Measurements from ENCODE around the gene ZFPM1.

ZFPM1 gene

DNA sequence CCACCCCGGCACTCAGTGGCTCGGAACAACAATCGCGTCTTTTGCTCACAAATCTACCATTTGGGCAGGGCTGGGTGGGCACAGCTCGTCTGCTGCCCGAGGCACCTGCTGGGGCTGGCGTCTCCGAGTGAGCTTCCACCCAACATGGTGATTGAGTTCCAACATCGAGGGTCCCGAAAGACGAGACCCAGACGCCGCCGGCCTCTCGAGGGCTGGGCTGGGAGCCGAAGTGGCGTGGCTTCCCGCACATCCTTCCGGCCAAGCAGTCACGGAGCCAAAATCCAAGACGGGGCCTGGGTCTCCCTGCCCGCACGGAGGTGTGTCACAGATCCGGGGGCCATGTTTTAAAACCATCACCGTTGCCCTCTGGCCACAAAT lies 7.5 kb upstream of the ZFPM1 start:
- Histone ChIP-seq H3K4ac (ENCODE audit: low read depth, low read length) (no peak overlapping the region), H3K23ac (ENCODE audit: low read length) (no peak overlapping the region), H3K4me2 (ENCODE audit: low read length) (no peak overlapping the region), H2BK5ac (ENCODE audit: low read depth, low read length, poor library complexity) (no peak overlapping the region), H3K79me2 (ENCODE audit: control insufficient read depth, insufficient read depth, low read length, poor library complexity) (no peaks in the 10 kb centered on the region), H2BK120ac (ENCODE audit: insufficient read depth, low read length, poor library complexity) (no peak overlapping the region), H3K4me1 (ENCODE audit: control insufficient read depth in 1 of 2, insufficient read depth in 2 of 2, low read length in 2 of 2) (no peaks in the 10 kb centered on the region), H3K36me3 (ENCODE audit: control insufficient read depth in 1 of 2, insufficient read depth in 2 of 2, low read length in 2 of 2) (no peaks in the 10 kb centered on the region), H3K18ac (ENCODE audit: low read length) (no peak overlapping the region), H4K8ac (ENCODE audit: low read depth, low read length) (no peak overlapping the region), H3K9me3 (ENCODE audit: insufficient read depth, low read depth, low read length) (peaks cover 4% of the 10 kb centered on the region), H3K27ac (ENCODE audit: low read depth, low read length) (no peak overlapping the region), H2AK5ac (ENCODE audit: low read length) (no peak overlapping the region), H3K79me1 (ENCODE audit: low read length) (no peaks in the 10 kb centered on the region), H3K27me3 (ENCODE audit: insufficient read depth, low read length) (no peaks in the 10 kb centered on the region), H2BK12ac (ENCODE audit: low read length) (no peak overlapping the region), H3K9ac (ENCODE audit: low read length) (no peak overlapping the region), H3K4me3 (ENCODE audit: low read depth, low read length) (no peak overlapping the region), H4K12ac (ENCODE audit: low read depth, low read length) (no peak overlapping the region), H2AFZ (ENCODE audit: insufficient read depth, low read length, poor library complexity) (no peak overlapping the region), H3K14ac (ENCODE audit: low read length) (no peak overlapping the region), H4K91ac (ENCODE audit: low read depth, low read length) (no peak overlapping the region)
- WGBS (ENCODE audit: extremely low coverage, insufficient coverage, insufficient read length) = no CpG with 5 or more reads among the region's 25 CpGs
- DNase-seq = no peak

DNA sequence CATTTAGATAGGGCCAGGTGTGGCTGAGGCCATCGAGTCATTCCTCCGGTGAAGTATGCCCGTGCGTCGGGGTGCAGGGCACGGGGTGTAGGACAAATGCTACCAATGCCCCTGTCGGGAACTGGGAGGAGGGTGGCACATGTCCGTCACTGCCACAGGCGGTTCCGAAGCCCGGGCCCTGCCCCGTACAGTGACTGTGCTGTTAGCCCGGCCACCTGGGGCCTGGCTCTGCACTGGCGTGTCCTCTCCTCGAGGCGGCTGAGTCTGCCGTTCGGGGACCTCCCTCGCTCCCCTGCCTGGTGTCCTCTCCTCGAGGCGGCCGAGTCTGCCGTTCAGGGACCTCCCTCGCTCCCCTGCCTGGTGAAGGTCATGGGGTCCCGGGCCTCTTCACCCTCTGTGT lies 7.0 kb upstream of the ZFPM1 start:
- no peak overlapping the region for H4K8ac ChIP-seq (ENCODE audit: low read depth, low read length)
- no CpG with 5 or more reads among the region's 25 CpGs for WGBS (ENCODE audit: extremely low coverage, insufficient coverage, insufficient read length)

DNA sequence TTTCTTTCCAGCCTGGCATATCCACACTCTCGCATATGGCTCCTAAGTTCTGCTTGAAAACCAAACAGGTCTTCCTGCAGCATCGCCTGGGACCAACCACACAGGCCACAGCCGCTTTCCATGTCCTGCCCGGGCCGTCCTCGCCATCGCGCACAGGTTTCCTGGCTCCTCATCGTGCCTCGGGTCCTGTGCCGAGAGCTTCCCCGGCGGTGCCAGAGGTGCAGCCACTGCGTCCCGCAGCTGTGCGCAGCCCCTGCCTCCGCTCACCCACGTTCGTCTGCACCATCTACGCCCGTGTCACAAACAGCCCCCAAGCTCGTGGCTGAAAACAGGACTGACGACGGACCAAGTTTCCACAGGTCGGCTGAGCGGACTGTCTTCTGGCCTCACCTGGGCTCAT lies 6.3 kb upstream of the ZFPM1 start:
- H2AFZ ChIP-seq (ENCODE audit: insufficient read depth, low read length, poor library complexity) = no peak overlapping the region
- no peaks in the 10 kb centered on the region for H3K79me1 ChIP-seq (ENCODE audit: low read length)
- H3K4me3 ChIP-seq (ENCODE audit: low read depth, low read length) = no peak overlapping the region
- H3K14ac ChIP-seq (ENCODE audit: low read length) = no peak overlapping the region
- no CpG with 5 or more reads among the region's 26 CpGs for WGBS (ENCODE audit: extremely low coverage, insufficient coverage, insufficient read length)
- H2BK12ac ChIP-seq (ENCODE audit: low read length) = no peak overlapping the region
- H2BK120ac ChIP-seq (ENCODE audit: insufficient read depth, low read length, poor library complexity) = no peak overlapping the region
- no peak overlapping the region for H3K27ac ChIP-seq (ENCODE audit: low read depth, low read length)
- H4K8ac ChIP-seq (ENCODE audit: low read depth, low read length) = no peak overlapping the region
- H3K79me2 ChIP-seq (ENCODE audit: control insufficient read depth, insufficient read depth, low read length, poor library complexity) = no peaks in the 10 kb centered on the region
- no peak overlapping the region for H3K23ac ChIP-seq (ENCODE audit: low read length)
- no peak overlapping the region for H3K18ac ChIP-seq (ENCODE audit: low read length)
- H4K12ac ChIP-seq (ENCODE audit: low read depth, low read length) = no peak overlapping the region
- peaks cover under 1 to 1% of the 10 kb centered on the region in 2 experiments for H3K4me1 ChIP-seq (ENCODE audit: control insufficient read depth in 1 of 2, insufficient read depth in 2 of 2, low read length in 2 of 2)
- H3K9ac ChIP-seq (ENCODE audit: low read length) = no peak overlapping the region
- no peak overlapping the region for H3K4me2 ChIP-seq (ENCODE audit: low read length)
- no peak for DNase-seq
- H3K4ac ChIP-seq (ENCODE audit: low read depth, low read length) = no peak overlapping the region
- H2AK5ac ChIP-seq (ENCODE audit: low read length) = no peak overlapping the region
- no peak overlapping the region for H4K91ac ChIP-seq (ENCODE audit: low read depth, low read length)
- no peaks in the 10 kb centered on the region for H3K36me3 ChIP-seq (ENCODE audit: control insufficient read depth in 1 of 2, insufficient read depth in 2 of 2, low read length in 2 of 2)
- no peaks in the 10 kb centered on the region for H3K27me3 ChIP-seq (ENCODE audit: insufficient read depth, low read length)
- peaks cover 4% of the 10 kb centered on the region for H3K9me3 ChIP-seq (ENCODE audit: insufficient read depth, low read depth, low read length)
- H2BK5ac ChIP-seq (ENCODE audit: low read depth, low read length, poor library complexity) = no peak overlapping the region

More for the DNA sequence above, 7.0 kb upstream of the ZFPM1 start:
- Histone ChIP-seq H3K9ac (ENCODE audit: low read length) (no peak overlapping the region), H2AFZ (ENCODE audit: insufficient read depth, low read length, poor library complexity) (no peak overlapping the region), H4K12ac (ENCODE audit: low read depth, low read length) (no peak overlapping the region), H2BK5ac (ENCODE audit: low read depth, low read length, poor library complexity) (no peak overlapping the region), H3K27me3 (ENCODE audit: insufficient read depth, low read length) (no peaks in the 10 kb centered on the region), H3K79me2 (ENCODE audit: control insufficient read depth, insufficient read depth, low read length, poor library complexity) (no peaks in the 10 kb centered on the region), H4K91ac (ENCODE audit: low read depth, low read length) (no peak overlapping the region), H3K23ac (ENCODE audit: low read length) (no peak overlapping the region), H3K14ac (ENCODE audit: low read length) (no peak overlapping the region), H2AK5ac (ENCODE audit: low read length) (no peak overlapping the region), H3K18ac (ENCODE audit: low read length) (no peak overlapping the region), H3K9me3 (ENCODE audit: insufficient read depth, low read depth, low read length) (peaks cover 4% of the 10 kb centered on the region), H3K27ac (ENCODE audit: low read depth, low read length) (no peak overlapping the region), H3K4me3 (ENCODE audit: low read depth, low read length) (no peak overlapping the region), H3K4me2 (ENCODE audit: low read length) (no peak overlapping the region), H3K4ac (ENCODE audit: low read depth, low read length) (no peak overlapping the region), H2BK12ac (ENCODE audit: low read length) (no peak overlapping the region), H2BK120ac (ENCODE audit: insufficient read depth, low read length, poor library complexity) (no peak overlapping the region), H3K4me1 (ENCODE audit: control insufficient read depth in 1 of 2, insufficient read depth in 2 of 2, low read length in 2 of 2) (no peaks in the 10 kb centered on the region), H3K36me3 (ENCODE audit: control insufficient read depth in 1 of 2, insufficient read depth in 2 of 2, low read length in 2 of 2) (no peaks in the 10 kb centered on the region), H3K79me1 (ENCODE audit: low read length) (no peaks in the 10 kb centered on the region)
- DNase-seq = no peak

DNA sequence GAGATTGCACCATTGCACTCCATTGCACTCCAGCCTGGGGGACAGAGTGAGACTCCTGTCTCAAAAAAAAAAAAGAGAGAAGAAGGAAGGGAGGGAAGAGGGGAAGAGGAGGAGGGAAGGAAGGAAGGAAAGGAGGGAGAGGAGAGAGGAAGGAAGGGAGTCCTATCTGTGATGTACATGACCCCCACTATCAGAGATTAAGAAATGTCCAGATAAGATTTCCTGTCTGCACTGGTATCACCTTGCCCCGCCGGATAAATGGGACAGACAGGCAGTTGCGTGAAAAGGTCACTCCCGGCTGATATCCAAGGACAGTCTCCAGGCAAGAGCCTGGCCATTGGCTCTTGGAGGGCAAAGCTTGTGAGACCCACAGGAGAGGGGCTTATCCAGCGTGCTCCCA lies 5.2 kb upstream of the ZFPM1 start:
- no peak overlapping the region for H2BK120ac ChIP-seq (ENCODE audit: insufficient read depth, low read length, poor library complexity)
- no peaks in the 10 kb centered on the region for H3K27me3 ChIP-seq (ENCODE audit: insufficient read depth, low read length)
- H3K79me1 ChIP-seq (ENCODE audit: low read length) = no peaks in the 10 kb centered on the region
- no peaks in the 10 kb centered on the region for H3K79me2 ChIP-seq (ENCODE audit: control insufficient read depth, insufficient read depth, low read length, poor library complexity)
- no peak overlapping the region for H3K4ac ChIP-seq (ENCODE audit: low read depth, low read length)
- no peaks in the 10 kb centered on the region for H3K36me3 ChIP-seq (ENCODE audit: control insufficient read depth in 1 of 2, insufficient read depth in 2 of 2, low read length in 2 of 2)
- peaks cover 4% of the 10 kb centered on the region for H3K9me3 ChIP-seq (ENCODE audit: insufficient read depth, low read depth, low read length)
- no peak overlapping the region for H2AFZ ChIP-seq (ENCODE audit: insufficient read depth, low read length, poor library complexity)
- WGBS (ENCODE audit: extremely low coverage, insufficient coverage, insufficient read length) = no CpG with 5 or more reads among the region's 5 CpGs
- H2BK12ac ChIP-seq (ENCODE audit: low read length) = no peak overlapping the region
- H4K12ac ChIP-seq (ENCODE audit: low read depth, low read length) = no peak overlapping the region
- H3K27ac ChIP-seq (ENCODE audit: low read depth, low read length) = no peak overlapping the region
- H2BK5ac ChIP-seq (ENCODE audit: low read depth, low read length, poor library complexity) = no peak overlapping the region
- no peak overlapping the region for H4K8ac ChIP-seq (ENCODE audit: low read depth, low read length)
- H3K18ac ChIP-seq (ENCODE audit: low read length) = no peak overlapping the region
- no peak overlapping the region for H3K14ac ChIP-seq (ENCODE audit: low read length)
- H3K4me1 ChIP-seq (ENCODE audit: control insufficient read depth in 1 of 2, insufficient read depth in 2 of 2, low read length in 2 of 2) = peaks cover 5 to 9% of the 10 kb centered on the region in 2 experiments
- H3K23ac ChIP-seq (ENCODE audit: low read length) = no peak overlapping the region
- no peak overlapping the region for H4K91ac ChIP-seq (ENCODE audit: low read depth, low read length)
- no peak overlapping the region for H3K4me2 ChIP-seq (ENCODE audit: low read length)
- no peak overlapping the region for H3K4me3 ChIP-seq (ENCODE audit: low read depth, low read length)
- H2AK5ac ChIP-seq (ENCODE audit: low read length) = no peak overlapping the region
- no peak overlapping the region for H3K9ac ChIP-seq (ENCODE audit: low read length)
- no peak for DNase-seq

Data from trophoblast cell (in vitro differentiated cells and primary cell).